ENCODE results near the gene NUPR1.
"Not testable (repeated sequence)": the region's sequence is repeated elsewhere in the genome, so short reads cannot be mapped to it uniquely, and the experiment has no call there.

DNA sequence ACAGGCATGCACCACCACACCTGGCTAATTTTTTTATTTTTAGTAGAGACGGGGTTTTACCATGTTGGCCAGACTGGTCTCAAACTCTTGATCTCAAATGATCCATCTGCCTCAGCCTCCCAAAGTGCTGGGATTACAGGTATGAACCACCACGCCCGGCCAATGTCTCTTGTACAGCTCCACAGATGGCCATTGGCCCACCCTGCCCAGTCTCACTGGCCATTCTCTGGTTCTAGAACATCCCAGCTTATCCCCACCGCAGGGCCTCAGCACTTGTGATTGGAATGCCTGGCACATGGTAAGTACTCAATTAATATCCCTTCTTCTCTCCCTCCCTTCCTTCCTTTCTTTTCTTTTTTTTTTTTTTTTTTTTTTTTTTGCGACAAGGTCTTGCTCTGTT lies 55.4 kb downstream of the NUPR1 start:
- not testable (repeated sequence) for TF ChIP-seq POLR2A, POLR2AphosphoS5, TAF1, SPI1 (IDR thresholded peaks at IDR 0.05; ENCODE audit: low read depth, low read length)

Data from GM12891 (cell line).